ENCODE results near the gene PDE9A.

The PDE9A gene

DNA sequence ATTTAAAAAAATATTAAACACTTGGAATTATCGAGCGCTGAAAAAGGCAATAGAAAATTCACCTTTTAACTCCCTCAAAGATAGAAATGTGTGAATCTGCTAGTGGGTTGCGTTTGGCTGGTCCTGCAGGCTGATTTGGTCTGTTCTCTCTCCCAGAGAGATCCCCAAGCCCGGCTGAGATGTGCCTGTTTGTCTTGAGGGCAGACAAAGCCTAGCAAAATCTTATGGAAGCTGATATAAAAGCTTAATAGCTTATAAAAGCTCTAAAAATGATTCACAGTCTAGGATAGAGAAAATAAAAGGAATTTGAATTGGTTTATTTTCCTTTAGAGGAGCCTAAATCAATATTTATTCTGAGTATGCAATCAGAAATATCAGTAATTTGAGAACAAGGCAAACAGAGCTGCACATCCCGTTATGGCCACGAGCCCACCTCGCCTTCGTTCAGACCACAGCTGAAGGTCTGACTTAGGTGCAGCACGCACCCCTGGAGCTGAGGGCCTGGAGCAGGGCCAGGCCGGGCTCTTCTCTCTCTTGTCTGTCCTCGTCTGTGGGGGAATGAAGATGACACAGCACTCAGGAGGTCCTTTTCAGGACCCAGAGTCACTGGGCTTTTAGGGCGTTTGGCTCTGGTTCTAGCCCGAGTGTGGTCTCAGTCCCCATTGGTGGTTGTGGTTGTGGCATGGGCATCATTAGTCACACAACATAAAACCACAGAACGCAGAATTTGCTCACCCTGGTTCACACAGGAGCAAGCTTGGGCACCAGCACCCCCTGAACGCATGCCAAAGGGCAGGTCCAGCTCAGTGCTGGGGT is 18.6 kb downstream of the PDE9A start:
- DNase-seq (ENCODE audit: extremely low read depth, insufficient read length): no peak
- H3K4me3 ChIP-seq (replicated peaks; ENCODE audit: low read depth, low read length): no peak overlapping the region
- H3K27me3 ChIP-seq (replicated peaks; ENCODE audit: control insufficient read depth, insufficient read depth, low read length): peaks cover 1% of the 10 kb centered on the region
- H3K36me3 ChIP-seq (ENCODE audit: control insufficient read depth, insufficient read depth, low read length): no peaks in the 10 kb centered on the region
- TF ChIP-seq, protein P1, sequence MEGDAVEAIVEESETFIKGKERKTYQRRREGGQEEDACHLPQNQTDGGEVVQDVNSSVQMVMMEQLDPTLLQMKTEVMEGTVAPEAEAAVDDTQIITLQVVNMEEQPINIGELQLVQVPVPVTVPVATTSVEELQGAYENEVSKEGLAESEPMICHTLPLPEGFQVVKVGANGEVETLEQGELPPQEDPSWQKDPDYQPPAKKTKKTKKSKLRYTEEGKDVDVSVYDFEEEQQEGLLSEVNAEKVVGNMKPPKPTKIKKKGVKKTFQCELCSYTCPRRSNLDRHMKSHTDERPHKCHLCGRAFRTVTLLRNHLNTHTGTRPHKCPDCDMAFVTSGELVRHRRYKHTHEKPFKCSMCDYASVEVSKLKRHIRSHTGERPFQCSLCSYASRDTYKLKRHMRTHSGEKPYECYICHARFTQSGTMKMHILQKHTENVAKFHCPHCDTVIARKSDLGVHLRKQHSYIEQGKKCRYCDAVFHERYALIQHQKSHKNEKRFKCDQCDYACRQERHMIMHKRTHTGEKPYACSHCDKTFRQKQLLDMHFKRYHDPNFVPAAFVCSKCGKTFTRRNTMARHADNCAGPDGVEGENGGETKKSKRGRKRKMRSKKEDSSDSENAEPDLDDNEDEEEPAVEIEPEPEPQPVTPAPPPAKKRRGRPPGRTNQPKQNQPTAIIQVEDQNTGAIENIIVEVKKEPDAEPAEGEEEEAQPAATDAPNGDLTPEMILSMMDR (IDR thresholded peaks at IDR 0.05; ENCODE audit: insufficient read depth, low read length, poor library complexity, severe bottlenecking): no peak

DNA sequence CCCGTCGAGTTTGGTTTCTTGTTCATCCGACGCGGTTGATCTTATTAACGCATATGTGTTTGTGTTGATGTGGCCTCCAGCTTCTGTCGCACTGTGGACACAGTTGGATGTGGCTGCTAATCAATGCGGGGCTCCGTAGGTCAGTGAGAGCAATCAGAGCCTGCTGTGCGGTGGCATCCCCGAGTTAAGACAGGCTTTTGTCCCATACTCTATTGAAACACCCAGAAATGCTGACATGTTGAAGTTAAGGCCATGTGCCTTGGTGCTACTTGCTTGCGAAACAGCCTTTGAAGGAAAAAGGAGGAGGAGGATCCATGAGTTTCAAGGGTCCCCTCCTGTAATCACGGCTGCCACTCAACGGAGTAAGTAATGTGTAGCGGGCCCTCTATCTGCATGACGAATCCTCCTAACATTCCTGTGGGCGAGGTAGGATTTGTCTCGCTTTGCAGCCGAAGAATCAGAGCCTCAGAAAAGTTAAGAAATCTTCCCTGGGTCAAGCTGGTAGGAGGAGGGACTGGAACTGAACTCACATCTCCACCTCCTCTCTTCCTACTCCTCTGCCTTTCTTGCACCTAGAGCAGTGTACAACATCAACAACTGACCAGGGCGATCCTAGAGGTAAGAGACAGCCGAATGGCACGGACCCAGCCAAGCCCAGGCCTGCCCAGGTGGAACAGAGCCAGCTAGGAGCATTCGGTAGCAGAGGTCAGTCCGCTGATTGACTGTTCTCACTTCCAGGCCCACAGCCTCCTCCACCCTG is 19.5 kb downstream of the PDE9A start:
- no peak overlapping the region for H3K4me3 ChIP-seq (replicated peaks; ENCODE audit: low read depth, low read length)
- no peaks in the 10 kb centered on the region for H3K36me3 ChIP-seq (ENCODE audit: control insufficient read depth, insufficient read depth, low read length)
- TF ChIP-seq, protein P1 (IDR thresholded peaks at IDR 0.05; ENCODE audit: insufficient read depth, low read length, poor library complexity, severe bottlenecking): no peak
- H3K27me3 ChIP-seq (replicated peaks; ENCODE audit: control insufficient read depth, insufficient read depth, low read length): peaks cover 1% of the 10 kb centered on the region
- DNase-seq (ENCODE audit: extremely low read depth, insufficient read length): no peak

DNA sequence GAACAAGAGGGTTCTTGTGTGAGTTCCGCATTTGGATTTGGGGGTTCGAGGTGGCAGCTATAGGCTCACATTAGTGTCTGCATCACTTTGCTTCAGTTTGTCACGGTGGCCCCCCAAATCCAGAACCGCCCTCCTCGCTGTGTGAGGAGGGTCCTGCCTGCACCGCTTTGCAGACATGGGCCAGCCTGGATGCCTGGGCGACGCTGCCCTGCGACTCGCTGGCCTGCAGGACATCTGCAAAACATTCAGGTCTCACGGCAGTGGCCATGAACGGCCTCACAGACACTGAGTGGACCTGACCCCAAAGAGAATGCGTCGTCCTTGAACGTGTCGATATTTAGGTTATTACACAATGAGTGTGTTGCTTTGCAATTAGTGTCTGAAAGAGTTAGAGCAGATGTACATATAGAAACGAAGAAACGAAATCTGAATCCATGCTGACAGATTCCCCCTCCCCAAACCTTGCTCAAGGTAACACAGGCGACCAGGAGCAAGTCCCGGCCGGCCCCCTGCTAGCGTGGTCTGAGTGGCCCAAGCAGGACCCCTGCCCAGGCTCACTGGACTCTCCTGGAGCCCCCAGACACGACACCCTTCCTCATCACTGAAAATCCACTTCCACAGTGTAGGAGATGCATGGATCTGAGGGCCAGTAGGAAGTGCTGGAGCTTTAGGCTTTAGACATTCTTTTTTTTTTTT is 20.4 kb downstream of the PDE9A start:
- Histone ChIP-seq H3K4me3 (replicated peaks; ENCODE audit: low read depth, low read length) (no peak overlapping the region), H3K27me3 (replicated peaks; ENCODE audit: control insufficient read depth, insufficient read depth, low read length) (peaks cover 1% of the 10 kb centered on the region), H3K36me3 (ENCODE audit: control insufficient read depth, insufficient read depth, low read length) (no peaks in the 10 kb centered on the region)
- no peak for DNase-seq (ENCODE audit: extremely low read depth, insufficient read length)
- TF ChIP-seq, protein P1 (IDR thresholded peaks at IDR 0.05; ENCODE audit: insufficient read depth, low read length, poor library complexity, severe bottlenecking): no peak

DNA sequence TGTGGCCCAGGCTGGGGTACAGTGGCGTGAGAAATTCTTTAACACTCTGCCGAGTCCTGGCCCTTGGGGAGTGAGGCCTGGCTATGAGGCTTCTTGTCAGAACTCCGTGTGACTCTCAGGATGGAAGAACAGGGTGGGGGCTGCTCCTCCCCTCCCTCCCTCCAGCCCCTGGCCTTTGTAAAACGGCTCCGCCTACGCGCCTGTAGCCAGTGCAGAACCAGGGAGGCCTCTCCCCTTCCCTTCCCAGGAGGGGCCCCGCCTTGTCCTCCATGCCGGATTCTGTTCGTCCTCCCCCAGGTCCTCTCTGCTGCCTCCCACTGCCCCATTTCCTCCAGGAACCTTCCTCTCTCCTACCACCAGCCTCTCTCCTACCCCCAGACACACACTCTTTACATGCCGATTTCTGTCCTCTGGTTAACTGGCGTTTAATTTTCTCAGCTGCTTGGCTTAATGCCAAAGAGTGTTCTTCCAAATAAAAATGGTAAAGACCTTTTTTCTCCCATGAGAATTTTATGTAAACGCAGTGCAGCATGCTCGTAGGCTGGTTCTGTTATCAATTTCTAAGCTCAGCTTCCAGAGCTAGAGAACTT is 21.0 kb downstream of the PDE9A start:
- H3K36me3 ChIP-seq (ENCODE audit: control insufficient read depth, insufficient read depth, low read length): no peaks in the 10 kb centered on the region
- peaks cover 1% of the 10 kb centered on the region for H3K27me3 ChIP-seq (replicated peaks; ENCODE audit: control insufficient read depth, insufficient read depth, low read length)
- TF ChIP-seq, protein P1 (IDR thresholded peaks at IDR 0.05; ENCODE audit: insufficient read depth, low read length, poor library complexity, severe bottlenecking): no peak
- no peak overlapping the region for H3K4me3 ChIP-seq (replicated peaks; ENCODE audit: low read depth, low read length)
- no peak for DNase-seq (ENCODE audit: extremely low read depth, insufficient read length)

DNA sequence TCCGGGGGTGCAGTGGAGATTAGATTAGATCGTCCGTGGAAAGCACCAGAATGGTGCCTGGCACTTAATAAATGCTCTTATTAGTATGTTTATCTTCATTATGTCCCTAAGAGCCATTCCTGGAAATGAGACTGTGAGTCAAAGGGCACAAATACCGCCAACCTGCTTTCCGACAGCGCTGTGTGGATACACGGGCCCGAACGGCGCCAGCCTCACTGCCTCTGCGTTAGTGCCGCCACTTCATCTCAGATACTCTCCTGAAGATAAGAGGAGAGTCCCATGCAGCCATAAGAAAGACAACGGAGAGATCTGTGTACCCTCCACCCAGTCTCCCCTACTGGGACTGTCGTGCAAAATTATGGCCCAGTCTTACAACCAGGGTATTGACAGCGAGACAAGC is 22.0 kb downstream of the PDE9A start:
- Histone ChIP-seq H3K36me3 (ENCODE audit: control insufficient read depth, insufficient read depth, low read length) (no peaks in the 10 kb centered on the region), H3K4me3 (replicated peaks; ENCODE audit: low read depth, low read length) (no peak overlapping the region), H3K27me3 (replicated peaks; ENCODE audit: control insufficient read depth, insufficient read depth, low read length) (peaks cover 1% of the 10 kb centered on the region)
- TF ChIP-seq, protein P1 (IDR thresholded peaks at IDR 0.05; ENCODE audit: insufficient read depth, low read length, poor library complexity, severe bottlenecking): no peak
- no peak for DNase-seq (ENCODE audit: extremely low read depth, insufficient read length)
